Tibial nerve (tissue), 4 donors: ENCODE data around the gene POLR3B.

ENCODE experiments used
- CTCF ChIP-seq, 5 experiments: fragments of 200-600 bp in 3 of 5; fragments of 450-650 bp in 2 of 5; sonication (generic) in 3 of 5; IDR thresholded peaks; one replicate each; pipeline ENCODE4 v1.5.1; 2016 to 2019; ENCODE audit warnings: antibody characterized with exemption in 5 of 5, mild to moderate bottlenecking in 3 of 5, moderate library complexity in 2 of 5
- EP300 ChIP-seq, 2 donors: sonication (generic); formaldehyde crosslinking; IDR thresholded peaks; one replicate each; pipeline ENCODE4 v1.6.1; 2017; ENCODE audit warnings: antibody characterized with exemption in 2 of 2, mild to moderate bottlenecking in 1 of 2
- POLR2A ChIP-seq, 2 donors: fragments of 450-650 bp; IDR thresholded peaks; one replicate each; pipeline ENCODE4 v1.6.1; 2017; ENCODE audit warnings: antibody characterized with exemption in 2 of 2, mild to moderate bottlenecking in 2 of 2, moderate library complexity in 2 of 2

- TF ChIP-seq CTCF (IDR thresholded peaks at IDR 0.05) (no peak), POLR2A (IDR thresholded peaks at IDR 0.05) (no peak), EP300 (IDR thresholded peaks at IDR 0.05) (no peak)
Measured at GRCh38 chr12:106311139-106311538, 46.4 kb upstream of the POLR3B start.
